CD4-positive, CD25-positive, alpha-beta regulatory T cell (primary cell): ENCODE data around the gene NAA80. TPM values are rescaled to one million over a fixed set of nuclear protein-coding genes. Genes with fewer than 3 reads are reported as not detected.
A peak's percentile ranks its signal among the peaks of the same experiment; 100 is the strongest.

ENCODE experiments used
- ATAC-seq, 2 donors: fragments of 150-1000 bp; cut with Tn5 transposase; one replicate each; pipeline ENCODE4 v1.10.0; 2021; ENCODE audit warnings: low read depth in 2 of 2, moderate number of reproducible peaks in 2 of 2, moderate library complexity in 1 of 2
- DNase-seq, 3 donors: peaks; one replicate each; pipeline versions ENCODE4 v3.0.0 to v3.0.0-alpha.2; 2012 to 2022; ENCODE audit warnings: mixed read lengths in 1 of 3
- H3K27ac ChIP-seq: one replicate; pipeline ENCODE4 v1.7.0; 2013; ENCODE audit warnings: mild to moderate bottlenecking, low read length; ENCODE audit not compliant: insufficient read depth, poor library complexity, severe bottlenecking
- H3K27me3 ChIP-seq: one replicate; pipeline ENCODE4 v1.7.0; 2013; ENCODE audit warnings: low read length; ENCODE audit not compliant: control insufficient read depth, insufficient read depth
- H3K36me3 ChIP-seq: one replicate; pipeline ENCODE4 v1.7.0; 2013; ENCODE audit warnings: mild to moderate bottlenecking, low read length, moderate library complexity; ENCODE audit not compliant: control insufficient read depth, insufficient read depth
- H3K4me1 ChIP-seq: 2 replicates; pipeline ENCODE4 v1.7.0; 2013; ENCODE audit warnings: mild to moderate bottlenecking, low read length; ENCODE audit not compliant: insufficient read depth, control insufficient read depth, poor library complexity, severe bottlenecking
- H3K4me3 ChIP-seq: one replicate; pipeline ENCODE4 v1.7.0; 2013; ENCODE audit warnings: low read depth, mild to moderate bottlenecking, low read length, moderate library complexity
- H3K9me3 ChIP-seq, 2 experiments: 1 replicate in 1 of 2; 2 replicates in 1 of 2; pipeline ENCODE4 v1.7.0; 2013; ENCODE audit warnings: low read length in 2 of 2, mild to moderate bottlenecking in 1 of 2, moderate library complexity in 1 of 2; ENCODE audit not compliant: control insufficient read depth in 2 of 2
- H3K27ac Mint-ChIP-seq, 3 donors: one replicate each; pipeline ENCODE4 v1.8.0; 2020 to 2022; ENCODE audit warnings: mild to moderate bottlenecking in 3 of 3, mixed read lengths in 3 of 3, moderate library complexity in 2 of 3
- H3K27me3 Mint-ChIP-seq: one replicate; pipeline ENCODE4 v1.8.0; 2022; ENCODE audit warnings: mild to moderate bottlenecking, mixed read lengths
- H3K36me3 Mint-ChIP-seq: one replicate; pipeline ENCODE4 v1.8.0; 2020; ENCODE audit warnings: mixed read lengths
- H3K4me1 Mint-ChIP-seq, 4 donors: one replicate each; pipeline ENCODE4 v1.8.0; 2020 to 2022; ENCODE audit warnings: mixed read lengths in 4 of 4, mild to moderate bottlenecking in 1 of 4
- H3K4me3 Mint-ChIP-seq, 4 donors: one replicate each; pipeline ENCODE4 v1.8.0; 2020 to 2022; ENCODE audit warnings: mild to moderate bottlenecking in 4 of 4, mixed read lengths in 4 of 4, moderate library complexity in 3 of 4
- H3K9me3 Mint-ChIP-seq, 7 donors: one replicate each; pipeline ENCODE4 v1.8.0; 2020 to 2022; ENCODE audit warnings: mixed read lengths in 7 of 7, mild to moderate bottlenecking in 3 of 7, moderate library complexity in 2 of 7
- polyA plus RNA-seq, 4 donors: library from polyadenylated mRNA; unstranded; fragments of 300-500 nt; fragmentation: Illumina TruSeq; gene quantifications; one replicate each; pipeline ENCODE4 v1.2.3, GENCODE V29; 2021
- total RNA-seq: library from RNA; stranded (reverse); gene quantifications from one replicate; pipeline ENCODE4 v1.2.3, GENCODE V29; 2022

Gene NAA80
- total and polyA plus RNA-seq, 5 donors from 2014 or later, result 13.6 to 31.9 (median 15.1) TPM

DNA sequence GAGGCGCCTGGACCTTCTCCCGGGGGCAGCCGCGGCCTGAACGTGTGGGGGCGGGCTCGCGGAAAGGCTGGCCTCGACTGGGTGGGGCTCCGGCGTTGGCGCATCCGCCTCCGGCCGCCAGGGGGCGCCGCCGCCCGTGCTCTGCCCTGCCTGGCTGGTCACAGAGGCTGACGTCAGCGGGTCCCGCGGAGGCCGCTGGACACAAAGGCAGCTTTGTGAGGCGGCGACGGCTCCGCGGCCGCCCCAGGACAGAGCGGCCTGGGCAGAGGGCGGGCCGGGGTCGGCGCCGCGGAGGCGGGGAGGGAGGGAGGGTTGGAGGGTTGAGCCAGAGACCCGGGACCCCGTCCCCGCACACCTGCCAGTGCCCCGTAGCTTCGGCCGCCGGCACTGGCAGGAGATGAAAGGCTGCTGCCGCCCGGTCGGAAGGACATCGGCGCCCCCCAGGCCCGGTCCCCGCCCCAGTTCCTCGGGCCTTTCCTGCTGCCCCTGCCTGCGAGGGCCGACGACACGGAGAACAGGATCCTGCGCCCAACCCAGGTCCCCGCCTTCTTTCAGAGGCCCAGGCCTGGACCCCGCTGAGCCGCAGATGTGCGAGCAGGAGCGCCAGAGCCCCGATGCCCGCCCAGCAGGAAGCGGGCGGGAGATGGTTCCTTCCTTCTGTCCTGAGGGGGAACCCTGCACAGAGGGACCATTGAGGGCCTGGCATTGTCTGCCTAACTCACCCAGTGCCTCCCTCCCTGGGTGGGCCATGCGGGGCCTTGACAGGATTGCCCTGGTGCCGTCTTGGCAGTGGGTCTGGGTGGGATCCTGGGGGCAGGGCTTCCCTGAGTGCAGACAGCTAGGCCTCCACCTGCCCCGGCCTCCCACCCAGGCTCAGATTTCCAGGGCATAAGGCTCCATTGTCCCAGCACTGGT lies 38.9 kb downstream of the NAA80 start:
- peak overlapping the region; percentile 60 for H3K27ac ChIP-seq
- H3K9me3 ChIP-seq, result no peaks in the 10 kb centered on the region
- Mint-ChIP-seq H3K27me3 (peaks cover 5% of the 10 kb centered on the region), H3K9me3 (no peaks in the 10 kb centered on the region), H3K36me3 (peaks cover 7% of the 10 kb centered on the region), H3K4me1 (peaks cover 0 to 16% (median 4%) of the 10 kb centered on the region in 4 donors), H3K4me3 (peak overlapping the region in 2 of 4 donors; percentile 76 to 83), H3K27ac (no peak overlapping the region)
- H3K36me3 ChIP-seq, result peaks cover 28% of the 10 kb centered on the region
- ATAC-seq (peak; percentile 90 to 94), DNase-seq (peak; percentile 76 to 79 (median 78))
- H3K4me1 ChIP-seq, result peaks cover 12% of the 10 kb centered on the region
- H3K27me3 ChIP-seq, result no peaks in the 10 kb centered on the region
- no peak overlapping the region for H3K4me3 ChIP-seq

DNA sequence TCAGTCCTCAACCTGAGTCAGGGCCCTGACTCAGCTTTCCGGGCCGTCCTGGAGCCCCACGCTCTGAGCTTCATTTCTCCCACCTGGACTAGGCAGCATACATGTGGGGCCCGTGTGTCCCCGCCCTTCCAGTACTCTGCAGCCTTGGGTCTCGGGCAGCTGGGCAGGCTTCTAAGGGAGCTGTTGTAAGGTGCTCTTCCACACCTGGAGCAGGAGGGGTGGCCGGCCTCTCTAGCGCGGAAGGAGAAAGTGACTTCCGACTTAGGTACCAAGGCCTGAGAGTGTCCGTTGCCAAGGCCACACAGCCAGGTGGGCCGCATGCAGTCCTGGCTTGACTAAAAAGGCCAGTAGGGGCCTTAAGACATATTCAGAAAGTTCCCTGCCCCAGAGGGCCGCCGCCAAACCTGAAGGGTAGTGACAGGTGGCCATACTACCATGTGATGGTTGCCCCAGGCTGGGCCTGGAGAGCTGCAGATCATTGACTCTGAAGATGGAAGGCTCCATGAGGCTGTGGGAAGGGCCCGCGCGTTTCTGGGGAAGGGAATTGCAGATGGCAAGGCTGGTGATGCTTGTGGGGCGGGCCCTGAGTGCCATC lies 39.7 kb downstream of the NAA80 start:
- no peak overlapping the region for H3K27ac ChIP-seq
- H3K36me3 ChIP-seq, result peaks cover 34% of the 10 kb centered on the region
- H3K9me3 ChIP-seq, result no peaks in the 10 kb centered on the region
- Mint-ChIP-seq H3K9me3 (no peaks in the 10 kb centered on the region), H3K27me3 (peaks cover 5% of the 10 kb centered on the region), H3K4me1 (peaks cover 0 to 16% (median 4%) of the 10 kb centered on the region in 4 donors), H3K36me3 (peaks cover 7% of the 10 kb centered on the region), H3K4me3 (peak overlapping the region in 3 of 4 donors; percentile 71 to 83 (median 76)), H3K27ac (no peak overlapping the region)
- H3K27me3 ChIP-seq, result no peaks in the 10 kb centered on the region
- DNase-seq, result no peak
- ATAC-seq, result peak in 1 of 2 donors; percentile 9
- no peak overlapping the region for H3K4me3 ChIP-seq
- peaks cover 12% of the 10 kb centered on the region for H3K4me1 ChIP-seq

DNA sequence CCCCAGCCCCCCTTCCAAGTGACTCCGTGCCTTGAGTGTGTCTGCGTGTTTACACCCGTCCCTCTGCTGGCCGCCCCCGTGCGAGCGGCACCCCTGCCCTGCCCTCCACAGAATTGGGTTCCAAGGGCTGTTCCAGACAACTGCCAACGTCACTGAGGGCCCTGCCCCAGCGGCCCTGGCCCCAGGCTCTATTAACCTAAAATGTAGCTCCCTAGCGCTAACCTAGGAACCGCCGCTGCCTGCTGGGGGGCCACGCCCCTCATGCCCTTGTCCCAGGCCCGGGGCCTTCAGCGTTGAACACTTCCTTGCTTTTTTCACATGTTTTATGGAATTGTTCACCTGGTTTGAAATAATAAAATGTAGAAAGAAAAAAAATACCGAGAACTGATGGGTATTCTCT lies 40.2 kb downstream of the NAA80 start:
- no peaks in the 10 kb centered on the region for H3K27me3 ChIP-seq
- Mint-ChIP-seq H3K36me3 (peaks cover 7% of the 10 kb centered on the region), H3K27ac (peak overlapping the region in 1 of 3 donors; percentile 76), H3K27me3 (peaks cover 2% of the 10 kb centered on the region), H3K4me3 (no peak overlapping the region), H3K9me3 (no peaks in the 10 kb centered on the region), H3K4me1 (peaks cover 0 to 17% (median 4%) of the 10 kb centered on the region in 4 donors)
- no peaks in the 10 kb centered on the region for H3K9me3 ChIP-seq
- DNase-seq, result no peak
- no peak overlapping the region for H3K27ac ChIP-seq
- no peak for ATAC-seq
- H3K4me3 ChIP-seq, result no peak overlapping the region
- H3K4me1 ChIP-seq, result peaks cover 14% of the 10 kb centered on the region
- peaks cover 39% of the 10 kb centered on the region for H3K36me3 ChIP-seq

DNA sequence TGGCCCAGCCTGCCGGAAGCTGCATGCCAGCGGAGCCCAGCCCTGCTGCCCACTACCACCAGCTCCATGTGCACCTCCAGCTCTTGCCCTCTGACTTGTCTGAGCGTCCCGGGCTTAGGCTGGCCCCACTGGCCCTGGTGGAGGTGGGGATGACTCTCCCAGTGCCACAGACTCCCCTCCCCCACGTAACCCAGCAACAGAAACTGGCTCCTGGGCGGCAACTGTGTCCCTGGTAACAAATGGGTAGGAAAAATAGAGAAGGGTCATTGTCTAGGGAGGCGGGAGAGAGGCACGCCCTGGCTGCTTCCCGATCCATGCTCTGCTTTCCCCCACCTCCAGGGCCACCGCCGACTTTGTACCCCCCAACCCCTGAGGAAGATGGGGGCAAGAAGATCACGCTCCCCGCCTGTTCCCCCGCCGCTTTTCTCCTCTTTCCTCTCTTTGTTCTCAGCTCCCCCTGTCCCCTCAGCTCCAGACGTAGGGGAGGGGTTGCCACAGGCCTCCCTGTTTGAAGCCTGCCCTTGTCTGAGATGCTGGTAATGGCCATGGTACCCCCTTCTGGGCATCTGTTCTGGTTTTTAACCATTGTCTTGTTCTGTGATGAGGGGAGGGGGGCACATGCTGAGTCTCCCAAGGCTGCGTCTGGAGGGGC lies 41.0 kb downstream of the NAA80 start:
- Mint-ChIP-seq H3K4me3 (peak overlapping the region in 1 of 4 donors; percentile 21), H3K36me3 (peaks cover 7% of the 10 kb centered on the region)
- peaks cover 46% of the 10 kb centered on the region for H3K36me3 ChIP-seq

DNA sequence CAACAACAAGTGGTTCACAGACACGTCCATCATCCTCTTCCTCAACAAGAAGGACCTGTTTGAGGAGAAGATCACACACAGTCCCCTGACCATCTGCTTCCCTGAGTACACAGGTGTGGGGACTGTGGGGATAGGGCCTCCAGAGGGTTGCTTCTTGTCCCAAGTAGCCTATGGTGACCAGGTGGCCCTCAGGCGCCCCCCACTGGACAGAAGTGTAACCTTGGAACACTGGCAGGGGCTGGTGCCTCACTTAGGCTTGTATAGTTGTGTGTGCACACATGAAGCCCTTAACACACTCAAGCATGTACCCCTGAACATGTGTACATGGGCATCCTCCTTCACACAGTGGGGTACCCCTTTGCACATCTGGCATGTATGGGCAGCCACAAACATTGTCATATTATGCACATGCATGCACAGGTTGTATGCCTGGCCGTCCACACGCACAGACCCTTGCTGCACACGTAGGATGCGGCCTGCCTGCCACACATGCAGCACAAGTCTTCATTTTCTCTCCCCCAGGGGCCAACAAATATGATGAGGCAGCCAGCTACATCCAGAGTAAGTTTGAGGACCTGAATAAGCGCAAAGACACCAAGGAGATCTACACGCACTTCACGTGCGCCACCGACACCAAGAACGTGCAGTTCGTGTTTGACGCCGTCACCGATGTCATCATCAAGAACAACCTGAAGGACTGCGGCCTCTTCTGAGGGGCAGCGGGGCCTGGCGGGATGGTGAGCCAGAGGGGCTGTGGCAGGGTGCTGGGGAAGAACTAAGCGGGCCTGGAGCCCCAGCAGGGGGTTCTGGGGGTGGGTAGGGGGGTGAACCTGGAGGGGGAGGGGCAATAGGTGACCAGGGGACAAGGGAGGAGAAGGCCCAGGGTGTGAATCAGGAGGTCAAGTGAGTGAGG lies 42.0 kb downstream of the NAA80 start:
- Mint-ChIP-seq H3K27me3 (no peaks in the 10 kb centered on the region), H3K27ac (peak overlapping the region in 1 of 3 donors; percentile 53), H3K4me3 (peak overlapping the region in 1 of 4 donors; percentile 47)

More for the DNA sequence above, 41.0 kb downstream of the NAA80 start:
- H3K4me1 ChIP-seq, result peaks cover 14% of the 10 kb centered on the region
- no peak for ATAC-seq
- peaks cover 0 to 25% (median 4%) of the 10 kb centered on the region in 4 donors for H3K4me1 Mint-ChIP-seq
- H3K9me3 ChIP-seq, result no peaks in the 10 kb centered on the region
- H3K4me3 ChIP-seq, result no peak overlapping the region
- no peak overlapping the region for H3K27ac ChIP-seq
- no peak for DNase-seq
- no peaks in the 10 kb centered on the region for H3K27me3 Mint-ChIP-seq
- H3K27ac Mint-ChIP-seq, result peak overlapping the region in 1 of 3 donors; percentile 76
- H3K27me3 ChIP-seq, result no peaks in the 10 kb centered on the region
- no peaks in the 10 kb centered on the region for H3K9me3 Mint-ChIP-seq

DNA sequence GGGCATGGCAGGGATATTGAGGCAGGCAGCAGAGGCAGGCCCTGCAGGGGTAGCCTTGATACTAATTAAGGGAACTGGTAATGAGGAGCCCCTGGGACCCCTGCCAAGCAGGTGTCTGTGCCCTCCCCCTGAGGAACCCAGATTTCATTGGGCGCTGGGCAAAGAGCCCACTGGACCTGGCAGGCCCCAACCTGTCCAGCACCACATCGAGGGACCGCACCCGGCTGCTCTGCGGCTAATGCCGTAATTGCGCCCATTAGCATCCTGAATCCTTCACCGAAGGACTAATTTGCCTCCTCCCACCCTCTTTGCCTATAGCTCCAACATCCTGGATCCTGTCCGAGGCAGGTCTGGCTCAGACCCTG lies 44.0 kb downstream of the NAA80 start:
- ATAC-seq (no peak), DNase-seq (no peak)
- H3K4me1 ChIP-seq, result peaks cover 25% of the 10 kb centered on the region
- Mint-ChIP-seq H3K9me3 (no peaks in the 10 kb centered on the region), H3K36me3 (peaks cover 14% of the 10 kb centered on the region), H3K27ac (no peak overlapping the region), H3K27me3 (no peaks in the 10 kb centered on the region), H3K4me1 (peaks cover 0 to 35% (median 9%) of the 10 kb centered on the region in 4 donors), H3K4me3 (no peak overlapping the region)
- no peak overlapping the region for H3K4me3 ChIP-seq
- H3K36me3 ChIP-seq, result peaks cover 62% of the 10 kb centered on the region
- H3K9me3 ChIP-seq, result no peaks in the 10 kb centered on the region
- no peak overlapping the region for H3K27ac ChIP-seq
- no peaks in the 10 kb centered on the region for H3K27me3 ChIP-seq

More for the DNA sequence above, 42.0 kb downstream of the NAA80 start:
- peak in 1 of 3 donors; percentile 56 for DNase-seq
- Histone ChIP-seq H3K36me3 (peaks cover 54% of the 10 kb centered on the region), H3K27ac (no peak overlapping the region), H3K9me3 (no peaks in the 10 kb centered on the region), H3K27me3 (no peaks in the 10 kb centered on the region), H3K4me1 (peaks cover 14% of the 10 kb centered on the region), H3K4me3 (no peak overlapping the region)
- no peak for ATAC-seq
- Mint-ChIP-seq H3K9me3 (no peaks in the 10 kb centered on the region), H3K4me1 (peaks cover 0 to 26% (median 4%) of the 10 kb centered on the region in 4 donors), H3K36me3 (peaks cover 7% of the 10 kb centered on the region)
